GM21619 (cell line): ENCODE results near the gene BCL7A.
"Not testable (repeated sequence)": the region's sequence is repeated elsewhere in the genome, so short reads cannot be mapped to it uniquely, and the experiment has no call there.

Experiments
- ATAC-seq: cut with Tn5 transposase; IDR thresholded peaks from one replicate; pipeline ENCODE4 v1.9.1; 2021; ENCODE audit not compliant: unreplicated experiment

BCL7A gene

DNA sequence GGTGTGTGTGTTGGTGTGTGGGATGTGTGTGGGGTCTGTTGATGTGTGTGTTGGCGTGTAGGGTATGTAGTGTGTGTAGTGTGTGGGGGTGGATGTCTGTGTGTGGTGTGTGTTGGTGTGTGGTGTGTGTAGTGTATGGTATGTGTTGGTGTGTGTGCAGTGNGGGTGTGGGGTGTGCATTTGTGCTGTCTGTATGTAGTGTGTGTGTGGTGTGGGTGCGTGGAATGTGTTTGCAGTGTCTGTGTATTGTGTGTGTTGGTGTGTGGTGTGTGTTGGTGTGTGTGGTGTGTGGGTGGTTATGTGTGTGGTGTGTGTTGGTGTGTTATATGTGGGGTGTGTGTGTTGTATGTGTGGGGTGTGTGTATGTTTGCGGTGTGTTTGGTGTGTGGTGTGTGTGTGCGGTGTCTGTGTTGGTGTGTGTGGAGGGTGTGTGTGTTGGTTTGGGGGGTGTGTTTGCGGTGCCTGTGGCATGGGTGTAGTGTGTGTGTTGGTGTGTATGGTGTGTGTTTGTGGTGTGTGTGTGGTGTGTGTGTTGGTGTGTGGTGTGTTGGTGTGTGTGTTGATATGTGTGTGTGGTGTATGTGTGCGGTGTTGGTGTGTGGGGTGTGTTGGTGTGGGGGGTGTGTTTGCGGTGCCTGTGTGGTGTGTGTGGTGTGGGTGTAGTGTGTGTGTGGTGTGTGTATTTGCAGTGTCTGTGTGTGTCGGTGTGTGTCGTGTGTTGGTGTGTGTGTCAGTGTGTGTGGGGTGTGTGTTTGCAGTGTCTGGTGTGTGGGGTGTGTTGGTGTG is 71.6 kb downstream of the BCL7A start:
- no peak for ATAC-seq

DNA sequence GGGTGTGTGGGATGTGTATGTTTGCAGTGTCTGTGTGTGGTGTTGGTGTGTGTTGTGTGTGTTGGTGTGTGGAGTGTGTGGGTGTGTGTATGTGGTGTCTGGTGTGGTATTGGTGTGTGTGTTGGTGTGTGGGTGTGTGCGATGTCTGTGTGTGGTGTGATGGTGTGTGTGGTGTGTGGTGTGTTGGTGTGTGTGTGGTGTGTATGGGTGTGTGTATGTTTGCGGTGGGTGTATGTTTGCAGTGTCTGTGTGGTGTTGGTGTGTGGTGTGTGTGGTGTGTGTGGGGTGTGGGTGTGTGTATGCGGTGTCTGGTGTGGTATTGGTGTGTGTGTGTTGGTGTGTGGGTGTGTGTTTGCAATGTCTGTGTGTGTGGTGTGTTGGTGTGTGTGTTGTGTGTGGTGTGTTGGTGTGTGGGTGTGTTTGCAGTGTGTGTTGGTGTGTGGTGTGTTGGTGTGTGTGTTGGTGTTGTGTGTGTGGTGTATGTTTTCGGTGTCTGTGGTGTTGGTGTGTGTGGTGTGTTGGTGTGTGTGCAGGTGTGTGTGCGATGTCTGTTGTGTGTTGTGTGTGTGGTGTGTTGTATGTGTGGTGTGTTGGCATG is 72.6 kb downstream of the BCL7A start:
- ATAC-seq: no peak

DNA sequence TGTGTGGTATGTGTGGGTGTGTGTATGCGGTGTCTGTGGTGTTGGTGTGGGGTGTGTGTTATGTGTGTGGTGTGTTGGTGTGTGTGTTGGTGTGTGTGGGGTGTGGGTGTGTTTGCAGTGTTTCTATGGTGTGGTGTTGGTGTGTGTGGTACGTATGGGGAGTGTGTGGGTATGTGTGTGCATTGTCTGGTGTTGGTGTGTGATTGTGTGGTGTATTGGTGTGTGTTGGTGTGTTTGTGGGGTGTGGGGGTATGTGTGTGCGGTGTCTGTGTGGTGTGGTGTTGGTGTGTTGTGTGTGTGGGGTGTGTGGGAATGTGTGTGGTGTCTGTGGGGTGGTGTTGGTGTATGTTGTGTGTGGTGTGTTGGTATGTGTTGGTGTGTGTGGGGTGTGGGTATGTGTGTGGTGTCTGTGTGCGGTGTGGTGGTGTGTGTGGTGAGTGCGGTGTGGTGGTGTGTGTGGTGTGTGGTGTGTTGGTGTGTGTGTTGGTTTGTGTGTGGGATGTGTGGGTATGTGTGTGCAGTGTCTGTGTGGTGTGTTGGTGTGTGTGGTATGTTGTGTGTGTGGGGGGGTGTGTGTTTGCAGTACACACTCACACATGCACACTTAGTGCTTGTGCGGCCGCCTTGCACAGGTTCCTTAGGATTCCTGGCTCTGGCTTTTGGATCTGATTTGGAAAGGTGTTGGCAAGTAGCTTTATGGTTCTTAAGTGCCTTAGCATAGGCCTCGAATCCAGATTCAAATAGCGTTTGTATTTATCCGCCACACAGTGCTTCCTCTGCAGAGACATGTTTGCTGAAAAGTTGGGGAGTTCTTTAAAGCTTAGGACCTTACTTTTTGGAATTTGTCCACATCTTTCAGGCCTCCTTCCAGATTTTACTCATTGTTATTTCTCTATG is 73.3 kb downstream of the BCL7A start:
- no peak for ATAC-seq

DNA sequence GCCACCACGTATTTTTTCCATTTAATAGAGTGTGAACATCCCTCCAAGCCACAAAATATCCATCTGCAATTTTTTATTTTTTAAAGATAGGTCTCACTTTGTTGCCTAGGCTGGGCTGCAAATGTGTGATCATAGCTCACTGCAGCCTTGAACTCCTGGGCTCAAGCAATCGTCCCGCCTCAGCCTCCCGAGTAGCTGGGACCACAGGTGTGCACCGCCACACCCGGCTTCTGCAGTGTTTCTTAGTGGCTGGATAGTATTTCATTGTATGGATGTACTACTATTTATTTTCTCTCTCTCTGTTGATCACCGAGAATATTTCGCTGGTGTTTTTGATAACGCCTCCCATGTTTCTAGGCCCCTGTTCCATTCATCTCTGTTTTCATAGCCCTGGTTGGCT is 74.3 kb downstream of the BCL7A start:
- no peak for ATAC-seq

DNA sequence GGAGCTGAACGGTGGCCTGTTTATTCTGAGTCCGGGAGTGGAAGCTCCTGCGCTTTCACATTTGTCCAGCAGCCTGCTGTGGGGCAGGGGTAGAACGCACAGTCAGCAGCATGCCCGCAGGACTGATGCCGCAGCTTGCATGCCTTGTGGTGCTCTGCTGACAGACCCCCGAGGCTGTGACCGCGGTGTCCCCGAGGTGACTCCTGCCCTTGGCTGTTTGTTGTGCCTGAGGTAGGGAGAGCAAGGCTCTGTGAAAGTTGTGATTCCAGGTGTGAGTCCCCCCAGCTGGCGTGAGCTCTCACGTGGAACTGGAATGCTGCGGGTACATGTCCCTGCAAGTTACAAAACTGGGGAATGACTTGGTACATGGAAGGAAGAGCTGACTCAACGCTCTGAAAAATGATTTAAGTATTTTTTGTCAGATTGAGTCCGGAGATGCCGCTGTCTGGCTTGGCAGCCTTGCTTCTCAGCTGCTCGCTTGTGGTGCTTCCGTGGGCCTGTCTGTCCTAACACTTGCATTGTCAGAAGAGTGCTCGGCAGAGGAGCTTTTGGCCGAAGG is 75.0 kb downstream of the BCL7A start:
- ATAC-seq: no peak

DNA sequence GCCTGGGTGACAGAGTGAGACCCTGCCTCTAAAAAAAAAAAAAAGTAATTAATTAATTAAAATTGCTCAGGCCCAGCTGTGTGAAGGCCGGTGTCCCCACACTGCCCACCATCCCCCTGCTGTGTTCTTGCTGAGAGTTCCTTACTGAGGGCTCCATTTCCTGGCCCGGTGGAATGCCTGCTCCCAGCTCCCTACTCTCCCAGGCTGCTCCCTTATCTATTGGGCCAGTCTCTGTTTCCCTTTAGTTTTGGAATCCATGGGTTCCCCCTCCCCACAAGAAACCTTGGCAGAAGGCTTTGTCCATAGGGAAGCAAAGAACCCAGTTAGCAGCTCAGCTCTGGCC is 75.9 kb downstream of the BCL7A start:
- no peak for ATAC-seq

DNA sequence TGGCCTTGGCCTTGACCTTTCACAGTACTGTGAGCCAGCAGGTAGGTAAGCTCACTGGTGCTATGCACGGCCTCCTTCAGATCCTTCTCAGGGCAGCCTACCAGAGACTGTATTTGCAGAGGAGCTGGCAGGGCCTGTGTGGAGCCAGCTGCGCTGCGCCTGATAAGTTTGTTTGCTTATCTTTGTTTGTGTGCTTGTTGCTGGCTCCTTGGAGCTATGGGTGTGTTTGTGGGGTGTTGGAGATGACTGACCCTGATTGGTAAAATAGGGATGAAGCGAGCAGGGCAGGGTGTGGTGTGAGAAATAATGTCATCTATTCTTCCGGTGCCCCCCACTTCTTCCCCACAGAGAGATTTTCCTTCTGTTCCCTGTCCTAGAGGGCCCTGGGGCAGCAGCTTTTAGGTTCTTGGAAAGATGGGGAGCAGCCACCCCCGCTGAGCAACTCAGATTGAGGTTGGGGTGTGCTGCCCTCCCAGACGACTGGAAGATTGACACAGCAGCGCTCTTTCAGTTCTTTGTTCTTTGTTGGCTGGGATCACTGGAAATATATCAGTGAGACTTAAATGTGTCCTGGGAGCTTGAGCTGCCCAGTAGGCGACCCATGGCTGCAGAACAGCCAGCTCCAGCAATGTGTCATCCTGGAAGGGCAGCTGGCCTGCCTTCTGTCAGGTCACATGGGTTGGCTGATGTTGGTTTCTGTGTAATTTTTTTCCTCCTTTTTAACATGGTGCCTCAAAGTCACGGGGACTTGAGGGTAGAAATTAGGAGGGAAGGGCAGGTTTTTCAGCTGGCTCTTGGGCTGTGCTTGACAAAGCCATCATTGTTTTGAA is 76.5 kb downstream of the BCL7A start:
- no peak for ATAC-seq

DNA sequence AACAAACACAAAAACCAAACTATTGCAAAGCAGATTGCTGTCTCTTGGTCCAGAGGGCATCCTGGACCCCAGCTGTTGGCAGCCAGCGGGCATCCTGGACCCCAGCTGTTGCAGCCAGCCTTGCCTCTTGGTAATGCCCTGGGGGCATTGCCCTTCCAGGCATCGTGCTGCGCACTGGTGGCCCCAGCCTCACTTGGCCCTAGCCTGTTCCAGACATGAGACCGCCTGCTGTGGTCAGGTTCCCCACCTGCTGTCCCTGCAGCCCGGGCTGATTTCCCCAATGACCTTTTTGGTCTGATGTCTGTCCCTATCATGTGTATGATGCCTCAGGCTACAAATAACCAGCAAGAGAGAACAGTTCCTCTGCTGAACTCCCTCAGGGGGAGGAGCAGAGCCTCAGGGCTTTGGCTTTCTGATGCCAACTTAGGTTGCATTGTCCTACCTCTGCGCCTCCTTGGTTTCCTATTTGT is 77.6 kb downstream of the BCL7A start:
- ATAC-seq: no peak

DNA sequence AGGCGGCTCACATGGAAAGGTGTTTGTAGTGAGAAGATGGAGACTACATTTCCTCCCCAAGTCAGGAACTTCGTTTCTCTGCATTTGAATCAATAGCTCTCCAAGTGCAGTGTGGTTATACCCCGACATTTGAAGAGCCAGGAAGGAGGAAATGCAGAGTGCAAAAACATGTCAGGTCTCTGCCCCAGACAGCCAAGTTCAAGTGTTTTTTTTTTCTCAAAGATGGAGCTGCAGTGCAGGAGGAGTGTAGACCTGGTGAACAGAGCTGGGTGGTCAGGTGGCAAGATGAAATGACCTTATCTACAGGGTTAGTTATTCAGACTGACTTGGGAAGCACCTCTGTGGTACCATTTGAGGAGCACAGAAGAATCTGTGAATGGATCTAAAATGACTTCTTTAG is 78.2 kb downstream of the BCL7A start:
- no peak for ATAC-seq

DNA sequence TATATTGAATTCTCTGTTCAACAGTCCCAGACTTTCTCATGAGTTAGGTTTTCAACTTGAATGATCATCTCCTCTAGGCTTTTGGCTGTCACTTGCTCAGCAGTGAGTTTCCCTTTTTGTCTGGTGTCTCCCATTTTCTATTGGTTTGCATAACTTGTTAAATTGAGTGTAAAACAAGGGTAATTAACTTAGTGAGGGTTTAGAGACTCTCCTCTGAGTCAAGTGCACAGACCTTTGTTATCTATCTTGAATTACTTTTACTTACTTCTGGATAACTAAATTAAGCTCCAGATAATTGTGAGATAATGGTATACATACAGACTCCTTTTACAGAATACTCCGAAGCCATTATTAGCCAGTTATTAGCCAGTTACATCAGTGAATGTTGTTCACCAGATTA is 78.9 kb downstream of the BCL7A start:
- no peak for ATAC-seq

DNA sequence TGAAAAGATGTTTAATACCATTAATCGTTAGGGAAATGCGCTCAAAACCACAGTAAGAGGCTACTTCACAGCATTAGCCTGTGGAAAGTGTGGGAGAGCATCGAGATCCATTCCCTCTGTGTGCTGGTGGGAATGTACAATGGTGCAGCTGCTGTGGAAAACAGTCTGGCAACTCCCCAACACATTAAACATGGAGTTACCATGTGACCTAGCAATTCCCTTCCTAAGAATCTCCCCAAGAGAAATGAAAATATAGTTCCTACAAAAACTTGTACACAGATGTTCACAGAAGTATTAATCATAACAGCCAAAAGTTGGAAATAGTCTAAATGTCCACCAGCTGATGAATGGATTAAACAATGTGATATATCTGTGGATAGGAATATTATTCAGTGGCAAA is 80.6 kb downstream of the BCL7A start:
- ATAC-seq: no peak

DNA sequence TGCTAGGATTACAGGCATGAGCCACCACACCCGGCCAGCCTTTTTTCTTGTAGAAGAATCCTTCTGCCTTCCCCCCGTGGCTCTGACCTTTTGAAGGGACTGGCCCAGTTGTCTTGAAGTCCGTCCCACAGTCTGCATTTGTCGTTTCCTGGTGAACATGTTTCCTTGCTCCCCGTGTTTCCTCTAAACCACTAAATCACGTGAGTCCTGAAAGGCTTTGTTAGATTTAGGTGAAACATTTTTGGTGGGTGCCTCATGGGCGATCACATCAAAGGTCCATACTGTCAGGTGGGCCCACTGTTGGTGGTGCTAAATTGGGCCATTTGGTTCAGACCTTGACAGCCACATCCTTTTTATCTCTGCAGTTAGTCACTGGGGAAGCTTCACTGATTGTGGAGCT is 83.2 kb downstream of the BCL7A start:
- ATAC-seq: no peak

DNA sequence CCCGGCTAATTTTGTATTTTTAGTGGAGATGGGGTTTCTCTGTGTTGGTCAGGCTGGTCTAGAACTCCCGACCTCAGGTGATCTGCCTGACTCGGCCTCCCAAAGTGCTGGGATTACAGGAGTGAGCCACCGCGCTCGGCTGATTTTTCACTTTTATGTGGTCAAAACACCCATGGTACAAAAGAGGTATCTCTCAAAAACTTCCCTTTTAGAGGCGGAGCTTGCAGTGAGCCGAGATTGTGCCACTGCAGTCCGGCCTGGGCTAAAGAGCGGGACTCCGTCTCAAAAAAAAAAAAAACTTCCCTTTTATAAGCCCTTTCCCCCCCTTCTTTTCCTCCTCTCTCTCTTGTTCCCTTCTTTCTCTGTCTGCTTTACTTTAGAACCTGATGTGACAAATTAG is 83.8 kb downstream of the BCL7A start:
- not testable (repeated sequence) for ATAC-seq

DNA sequence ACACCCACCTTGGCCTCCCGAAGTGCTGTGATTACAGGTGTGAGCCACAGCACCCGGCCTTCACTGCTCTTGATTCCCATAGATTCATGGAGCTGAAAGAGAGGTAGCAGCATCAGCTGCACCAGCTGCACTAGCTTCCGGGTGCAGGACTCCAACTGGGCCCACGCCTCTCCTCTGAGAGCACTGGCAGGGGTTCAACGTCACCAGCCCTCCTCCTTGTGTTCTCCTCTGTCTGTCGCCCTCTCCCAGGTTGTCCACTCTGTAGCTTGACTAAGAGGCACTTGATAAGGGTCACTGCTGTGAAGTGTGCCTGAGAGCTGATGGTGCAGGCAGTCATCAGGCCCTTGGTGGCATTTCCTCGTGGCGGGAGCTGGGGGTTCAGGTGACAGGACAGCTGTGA is 85.2 kb downstream of the BCL7A start:
- ATAC-seq: no peak

DNA sequence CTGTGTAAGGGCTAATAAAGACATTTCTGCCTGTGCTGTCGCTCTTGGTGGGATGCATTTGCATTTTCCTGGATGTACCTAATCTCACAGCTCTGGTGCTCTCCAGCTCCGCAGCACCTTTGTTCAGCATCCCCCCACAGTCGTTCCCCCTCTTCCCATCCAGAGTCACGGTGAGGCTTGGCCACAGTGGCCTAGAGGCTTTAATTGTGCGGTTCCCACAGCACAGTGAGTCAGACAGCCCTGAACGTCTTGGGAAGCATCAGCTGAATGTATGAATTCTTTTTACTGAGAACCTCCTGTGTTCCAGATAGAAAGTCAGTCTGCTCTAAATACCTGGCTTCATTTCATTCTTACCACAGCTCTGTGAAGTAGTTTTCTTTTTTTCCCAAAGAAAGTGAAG is 85.6 kb downstream of the BCL7A start:
- no peak for ATAC-seq

DNA sequence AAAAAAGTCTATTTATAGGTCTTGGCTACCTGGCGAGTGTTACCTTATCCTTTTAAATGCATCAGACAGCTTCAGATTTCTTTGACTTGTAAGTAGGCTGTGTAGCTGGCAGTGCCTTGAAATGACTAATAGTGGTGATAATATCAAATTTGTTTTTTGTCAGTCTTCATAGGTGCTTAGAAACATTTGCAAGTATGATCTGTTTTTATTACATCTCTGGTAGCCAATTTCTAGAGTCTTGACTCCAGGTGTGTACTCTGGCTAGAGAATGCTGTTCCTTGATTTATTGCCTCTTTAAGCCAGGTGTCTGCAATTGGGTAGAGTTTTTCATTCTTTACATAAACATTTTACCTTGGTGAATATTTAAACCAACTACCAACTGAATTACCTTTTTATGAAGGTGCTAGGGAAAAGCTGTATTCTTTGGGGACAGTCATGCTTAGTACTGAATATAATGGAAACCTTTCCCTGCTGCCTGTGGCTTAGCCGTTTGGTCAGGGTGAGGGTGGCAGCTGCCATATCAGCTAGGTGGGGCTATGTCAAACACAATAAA is 89.5 kb downstream of the BCL7A start:
- ATAC-seq: no peak
